Ascending aorta (tissue), 2 donors: ENCODE results near the gene LHX3. TPM values are rescaled to one million over a fixed set of nuclear protein-coding genes. Genes with fewer than 3 reads are reported as not detected.

ENCODE experiments used
- DNase-seq, 2 donors: peaks; one replicate each; pipeline ENCODE4 v3.0.0-alpha.2; 2019; ENCODE audit warnings: low spot score in 2 of 2
- H3K27ac ChIP-seq, 2 donors: fragments of 200-600 bp; sonication (generic); one replicate each; pipeline ENCODE4 v1.5.1; 2016 to 2017; ENCODE audit warnings: mild to moderate bottlenecking in 1 of 2
- H3K27me3 ChIP-seq: fragments of 200-600 bp; sonication (generic); one replicate; pipeline ENCODE4 v1.5.1; 2017
- H3K36me3 ChIP-seq, 2 donors: fragments of 200-600 bp; sonication (generic); one replicate each; pipeline ENCODE4 v1.5.1; 2016
- H3K4me1 ChIP-seq, 2 donors: fragments of 200-600 bp; sonication (generic); one replicate each; pipeline ENCODE4 v1.5.1; 2016 to 2017; ENCODE audit warnings: mild to moderate bottlenecking in 1 of 2
- H3K4me3 ChIP-seq, 2 donors: fragments of 200-600 bp; sonication (generic); one replicate each; pipeline ENCODE4 v1.5.1; 2016 to 2017; ENCODE audit warnings: mild to moderate bottlenecking in 1 of 2
- H3K9me3 ChIP-seq, 2 donors: fragments of 200-600 bp; sonication (generic); one replicate each; pipeline ENCODE4 v1.5.1; 2016
- CTCF ChIP-seq, 3 experiments: fragments of 200-600 bp in 2 of 3; fragments of 450-650 bp in 1 of 3; sonication (generic) in 2 of 3; IDR thresholded peaks; one replicate each; pipeline ENCODE4 v1.5.1; 2016 to 2019; ENCODE audit warnings: antibody characterized with exemption in 3 of 3, mild to moderate bottlenecking in 1 of 3, moderate library complexity in 1 of 3
- intact Hi-C: fragments of 100-400 bp; cut with DNase I; formaldehyde crosslinking; loops from one replicate; pipeline ENCODE4 v1.15.1; 2023
- total RNA-seq: library from RNA; depleted of rRNA; stranded (reverse); fragments of >200 nt; gene quantifications from one replicate; pipeline ENCODE4 v1.1.0, GENCODE V29; 2016

Gene LHX3
- total RNA-seq, 1 donor from 2014 or later, result not detected

- Histone ChIP-seq H3K27ac (no peak overlapping the region), H3K9me3 (no peaks in the 10 kb centered on the region), H3K27me3 (no peaks in the 10 kb centered on the region), H3K4me1 (no peaks in the 10 kb centered on the region), H3K36me3 (no peaks in the 10 kb centered on the region), H3K4me3 (no peak overlapping the region)
- intact Hi-C loops, result no loop called here
- no peak for DNase-seq
- no peak for TF ChIP-seq CTCF (IDR thresholded peaks at IDR 0.05)
Measured at GRCh38 chr9:136185596-136186366, 19.1 kb downstream of the LHX3 start.

GRCh38 chr9:136185066-136185465, 19.9 kb downstream of the LHX3 start:
- H3K4me3 ChIP-seq, result no peak overlapping the region
- no peak for TF ChIP-seq CTCF (IDR thresholded peaks at IDR 0.05)
- no peak overlapping the region for H3K27ac ChIP-seq
- H3K36me3 ChIP-seq, result no peaks in the 10 kb centered on the region
- H3K27me3 ChIP-seq, result no peaks in the 10 kb centered on the region
- DNase-seq, result no peak
- no peaks in the 10 kb centered on the region for H3K4me1 ChIP-seq
- H3K9me3 ChIP-seq, result no peaks in the 10 kb centered on the region
- intact Hi-C loops, result no loop called here

- no peak for DNase-seq
- H3K27me3 ChIP-seq, result no peaks in the 10 kb centered on the region
- no peaks in the 10 kb centered on the region for H3K4me1 ChIP-seq
- intact Hi-C loops, result no loop called here
- H3K27ac ChIP-seq, result no peak overlapping the region
- no peak overlapping the region for H3K4me3 ChIP-seq
- no peaks in the 10 kb centered on the region for H3K9me3 ChIP-seq
- H3K36me3 ChIP-seq, result no peaks in the 10 kb centered on the region
- TF ChIP-seq CTCF (IDR thresholded peaks at IDR 0.05), result no peak
Measured at GRCh38 chr9:136182850-136183422, 22.0 kb downstream of the LHX3 start.

GRCh38 chr9:136182420-136182787, 22.5 kb downstream of the LHX3 start:
- TF ChIP-seq CTCF (IDR thresholded peaks at IDR 0.05), result no peak
- no peaks in the 10 kb centered on the region for H3K9me3 ChIP-seq
- H3K4me3 ChIP-seq, result no peak overlapping the region
- H3K27me3 ChIP-seq, result no peaks in the 10 kb centered on the region
- DNase-seq, result no peak
- H3K4me1 ChIP-seq, result no peaks in the 10 kb centered on the region
- H3K36me3 ChIP-seq, result no peaks in the 10 kb centered on the region
- H3K27ac ChIP-seq, result no peak overlapping the region
- intact Hi-C loops, result no loop called here

- intact Hi-C loops, result no loop called here
- Histone ChIP-seq H3K4me1 (no peaks in the 10 kb centered on the region), H3K9me3 (no peaks in the 10 kb centered on the region), H3K27me3 (no peaks in the 10 kb centered on the region), H3K36me3 (no peaks in the 10 kb centered on the region), H3K4me3 (no peak overlapping the region), H3K27ac (no peak overlapping the region)
- no peak for TF ChIP-seq CTCF (IDR thresholded peaks at IDR 0.05)
- DNase-seq, result no peak
Measured at GRCh38 chr9:136181784-136182419, 23.0 kb downstream of the LHX3 start.
